Stimulated activated CD8-positive, alpha-beta memory T cell treated with anti-CD3 and anti-CD28 coated beads, Interleukin-15, amount 100 ng/mL, for 48 hours (primary cell): Measurements from ENCODE around the gene DTNBP1.

ENCODE experiments used
- DNase-seq, 2 donors: peaks; one replicate each; pipeline ENCODE4 v3.0.0-alpha.2; 2020; ENCODE audit warnings: low read depth in 2 of 2

Gene DTNBP1

GRCh38 chr6:15481390-15482291, 181.2 kb downstream of the DTNBP1 start:
- no peak for DNase-seq

- no peak for DNase-seq
Observed at GRCh38 chr6:15480525-15480924, 182.3 kb downstream of the DTNBP1 start.

DNA sequence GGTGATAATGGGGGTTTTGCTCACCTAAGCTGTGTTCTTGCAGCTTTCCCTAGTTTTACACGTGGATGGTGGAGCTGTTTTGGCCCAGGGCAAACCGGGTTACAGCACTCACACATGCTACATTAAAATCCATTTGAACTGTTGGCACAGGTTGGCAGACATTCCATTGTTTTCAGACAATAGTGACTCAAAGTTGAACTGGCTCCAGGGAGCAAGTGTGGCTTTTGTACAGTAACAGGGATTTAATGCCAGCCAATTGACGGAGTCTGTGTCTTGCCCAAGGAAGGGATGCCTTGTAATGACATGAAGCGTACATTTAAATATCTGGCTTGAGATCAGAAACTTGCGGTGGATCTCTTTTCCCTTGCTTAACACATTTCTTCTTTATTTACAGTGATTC, 183.1 kb downstream of the DTNBP1 start:
- no peak for DNase-seq

- no peak for DNase-seq
Observed at GRCh38 chr6:15477746-15478145, 185.1 kb downstream of the DTNBP1 start.

DNA sequence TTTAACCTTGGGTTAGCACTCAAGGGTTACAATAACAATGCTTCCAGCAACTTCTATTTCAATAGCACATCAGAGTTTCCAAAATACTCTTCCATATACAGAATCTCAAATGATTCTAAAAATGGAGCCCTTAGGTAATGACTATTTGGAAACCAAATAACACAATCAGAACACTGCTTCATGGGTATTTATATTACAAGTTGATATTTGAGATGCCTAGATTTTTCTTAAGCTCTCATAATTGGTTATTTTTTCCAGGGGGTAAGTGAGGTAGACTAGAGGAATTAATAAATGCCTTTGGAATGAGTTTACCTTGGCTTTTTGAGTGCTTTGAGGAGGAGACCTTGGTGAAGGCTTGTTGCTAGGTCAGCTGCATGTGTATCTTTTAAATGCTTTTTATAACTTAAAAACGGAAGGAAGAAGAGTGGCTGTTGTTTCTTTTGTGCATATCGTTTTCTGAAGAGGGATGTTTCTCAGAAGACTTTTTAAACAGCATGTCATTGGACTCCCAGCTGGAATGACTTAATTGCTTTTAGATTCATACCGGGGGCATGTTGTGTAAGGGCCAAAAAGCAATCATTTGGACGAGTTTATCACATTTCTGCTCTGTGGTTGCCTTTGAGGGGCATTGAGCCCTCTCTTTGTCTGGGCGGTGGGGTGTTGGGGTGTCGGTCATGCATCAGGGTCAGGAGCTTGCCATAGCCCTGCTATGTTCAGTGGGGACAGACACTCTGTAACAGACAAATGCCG, 186.0 kb downstream of the DTNBP1 start:
- no peak for DNase-seq

DNA sequence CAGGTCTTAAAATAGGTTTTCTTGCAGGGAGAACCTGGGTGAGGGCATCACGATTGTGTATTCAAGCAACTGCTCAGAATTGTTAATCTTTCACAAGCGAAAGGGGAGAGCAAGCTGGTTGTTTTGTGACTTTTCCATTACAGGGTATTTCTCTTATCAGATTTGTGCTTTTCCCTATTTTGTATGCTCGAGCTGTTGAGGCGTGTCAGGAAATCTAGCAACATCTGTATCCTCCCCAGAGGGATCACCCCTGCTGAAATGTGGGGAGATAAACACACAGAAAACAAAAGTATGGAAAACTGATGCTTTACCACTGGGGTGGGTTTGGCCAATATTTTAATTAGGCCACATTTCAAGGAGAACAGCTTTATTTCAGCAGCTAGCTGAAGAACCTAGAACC, 187.0 kb downstream of the DTNBP1 start:
- no peak for DNase-seq

DNA sequence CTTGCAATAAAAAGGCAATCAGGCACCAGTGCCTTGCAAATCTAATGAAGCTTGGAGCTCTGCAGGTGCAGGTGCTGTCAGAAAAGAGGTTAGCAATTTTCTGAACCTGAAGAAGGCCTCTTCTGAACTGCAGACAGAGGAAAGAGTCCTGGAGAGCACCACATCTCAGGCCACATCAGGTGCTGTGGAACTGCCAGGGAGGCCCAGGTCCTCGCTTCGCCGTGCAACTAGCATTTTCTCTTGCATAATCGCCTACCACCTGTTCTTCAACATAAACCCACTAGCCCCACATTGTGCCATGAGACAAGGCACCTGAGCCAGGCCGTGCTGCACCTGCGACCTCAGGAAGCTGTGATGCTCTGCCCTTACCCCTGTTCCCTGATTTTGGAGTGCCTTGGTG, 187.6 kb downstream of the DTNBP1 start:
- no peak for DNase-seq

DNA sequence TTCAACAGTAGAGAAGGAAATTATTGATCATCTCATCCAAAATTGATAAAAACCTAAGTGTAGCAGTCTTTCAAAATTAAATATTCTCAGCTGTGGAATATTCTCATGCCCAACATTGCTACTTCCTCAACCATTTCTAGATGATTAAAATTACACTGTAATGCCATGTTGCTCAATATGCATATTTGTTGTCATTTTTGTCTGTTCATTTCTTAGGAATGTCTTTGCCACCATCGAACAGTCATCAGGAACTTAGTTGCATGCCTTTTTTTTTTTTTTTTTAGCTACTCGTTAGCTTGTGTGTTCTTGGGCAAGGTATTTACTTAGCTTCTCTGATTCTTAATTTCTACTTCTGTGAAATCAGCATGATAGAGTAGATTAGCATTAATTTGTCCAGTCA, 188.6 kb downstream of the DTNBP1 start:
- no peak for DNase-seq

GRCh38 chr6:15473741-15474161, 189.1 kb downstream of the DTNBP1 start:
- DNase-seq = no peak

- no peak for DNase-seq
Observed at GRCh38 chr6:15473174-15473573, 189.7 kb downstream of the DTNBP1 start.
